WTC11 (cell line): ENCODE measurements around the gene TNRC6A. TPM values are rescaled to one million over a fixed set of nuclear protein-coding genes. Genes with fewer than 3 reads are reported as not detected.
A peak's percentile ranks its signal among the peaks of the same experiment; 100 is the strongest.

ENCODE experiments used
- ATAC-seq: fragments of 200-7000 bp; cut with Tn5 transposase; 2 replicates; pipeline ENCODE4 v1.10.0; 2021; ENCODE audit warnings: mild to moderate bottlenecking, moderate library complexity
- CTCF ChIA-PET: fragments of 300-600 bp; sonication (Branson Sonifier 250); formaldehyde crosslinking; loops from one replicate; lab custom pipeline; 2021; ENCODE audit warnings: antibody characterized with exemption; lab: Charles Lee
- POLR2A ChIA-PET: fragments of 350-600 bp; sonication (Branson Sonifier 250); formaldehyde crosslinking; loops from one replicate; lab custom pipeline; 2021; ENCODE audit warnings: antibody characterized with exemption; lab: Charles Lee
- DNase-seq: peaks from one replicate; pipeline ENCODE4 v3.0.0; 2021; ENCODE audit warnings: low spot score
- H3K27ac Mint-ChIP-seq: 2 replicates; pipeline ENCODE4 v1.8.0; 2021; ENCODE audit warnings: mixed read lengths
- H3K27me3 Mint-ChIP-seq: 2 replicates; pipeline ENCODE4 v1.8.0; 2021; ENCODE audit warnings: low read depth, mild to moderate bottlenecking, moderate library complexity, mixed read lengths
- H3K36me3 Mint-ChIP-seq: 2 replicates; pipeline ENCODE4 v1.8.0; 2021; ENCODE audit warnings: mixed read lengths
- H3K4me1 Mint-ChIP-seq: 2 replicates; pipeline ENCODE4 v1.8.0; 2022; ENCODE audit warnings: mixed read lengths
- H3K4me3 Mint-ChIP-seq: 2 replicates; pipeline ENCODE4 v1.8.0; 2021; ENCODE audit warnings: mild to moderate bottlenecking, moderate library complexity, mixed read lengths
- H3K9me3 Mint-ChIP-seq: 2 replicates; pipeline ENCODE4 v1.8.0; 2021; ENCODE audit warnings: mixed read lengths
- EMX1 ChIP-seq: fragments of 250-450 bp; sonication (Bioruptor Pico); IDR thresholded peaks from 2 replicates; pipeline ENCODE4 v1.8.0; 2021; ENCODE audit warnings: mild to moderate bottlenecking
- FOXK1 ChIP-seq: sonication (generic); formaldehyde crosslinking; IDR thresholded peaks from 2 replicates; pipeline ENCODE4 v1.8.0; 2022; ENCODE audit warnings: mild to moderate bottlenecking, moderate library complexity, missing genetic modification reagents
- GTF2I ChIP-seq: fragments of 250-450 bp; sonication (Bioruptor Pico); conservative IDR thresholded peaks from 2 replicates; pipeline ENCODE4 v1.4.0; 2021; ENCODE audit warnings: mild to moderate bottlenecking
- HMGA2 ChIP-seq: fragments of 250-450 bp; sonication (Bioruptor Pico); IDR thresholded peaks from 2 replicates; pipeline ENCODE4 v1.4.0; 2021; ENCODE audit warnings: mild to moderate bottlenecking, moderate library complexity
- MXD4 ChIP-seq: fragments of 250-450 bp; sonication (Bioruptor Pico); IDR thresholded peaks from 2 replicates; pipeline ENCODE4 v1.8.0; 2021; ENCODE audit warnings: mild to moderate bottlenecking, moderate library complexity, borderline replicate concordance
- NR3C1 ChIP-seq: sonication (generic); formaldehyde crosslinking; conservative IDR thresholded peaks from 2 replicates; pipeline ENCODE4 v1.8.1; 2023; ENCODE audit warnings: low read depth, mild to moderate bottlenecking, missing genetic modification reagents
- OVOL2 ChIP-seq: fragments of 250-450 bp; sonication (Bioruptor Pico); IDR thresholded peaks from 2 replicates; pipeline ENCODE4 v1.9.0; 2021; ENCODE audit warnings: mild to moderate bottlenecking, borderline replicate concordance
- SMAD4 ChIP-seq: sonication (generic); formaldehyde crosslinking; IDR thresholded peaks from 2 replicates; pipeline ENCODE4 v1.8.0; 2022; ENCODE audit warnings: mild to moderate bottlenecking, missing genetic modification reagents
- SP1 ChIP-seq: sonication (generic); formaldehyde crosslinking; conservative IDR thresholded peaks from 2 replicates; pipeline ENCODE4 v1.8.1; 2022; ENCODE audit warnings: missing genetic modification reagents
- TCF7 ChIP-seq: sonication (generic); formaldehyde crosslinking; IDR thresholded peaks from 2 replicates; pipeline ENCODE4 v1.8.0; 2022; ENCODE audit warnings: mild to moderate bottlenecking, low read depth, missing genetic modification reagents, moderate library complexity
- ZNF138 ChIP-seq: sonication (generic); formaldehyde crosslinking; conservative IDR thresholded peaks from 2 replicates; pipeline ENCODE4 v1.8.1; 2022; ENCODE audit warnings: mild to moderate bottlenecking, moderate library complexity, missing genetic modification reagents
- ZNF281 ChIP-seq: sonication (generic); formaldehyde crosslinking; IDR thresholded peaks from 2 replicates; pipeline ENCODE4 v1.8.0; 2023; ENCODE audit warnings: mild to moderate bottlenecking, missing genetic modification reagents
- ZNF317 ChIP-seq: sonication (generic); formaldehyde crosslinking; IDR thresholded peaks from 2 replicates; pipeline ENCODE4 v1.8.1; 2023; ENCODE audit warnings: low read depth, mild to moderate bottlenecking, moderate library complexity, missing genetic modification reagents, borderline replicate concordance
- total RNA-seq: library from RNA; stranded (reverse); gene quantifications from 3 replicates; pipeline ENCODE4 v1.2.3, GENCODE V29; 2021
- TF ChIP-seq, protein P1 (sequence below): sonication (generic); formaldehyde crosslinking; IDR thresholded peaks from 2 replicates; pipeline ENCODE4 v1.8.0; 2022; ENCODE audit warnings: missing genetic modification reagents
- TF ChIP-seq, protein P2 (sequence below): fragments of 250-450 bp; sonication (Bioruptor Pico); conservative IDR thresholded peaks from 2 replicates; pipeline ENCODE4 v1.9.0; 2021; ENCODE audit warnings: mild to moderate bottlenecking
- TF ChIP-seq, protein P3 (sequence below): sonication (generic); formaldehyde crosslinking; IDR thresholded peaks from 2 replicates; pipeline ENCODE4 v1.8.1; 2022; ENCODE audit warnings: missing genetic modification reagents, borderline replicate concordance

Gene TNRC6A
- total RNA-seq, 1 experiment from 2014 or later: 86.3 TPM

DNA sequence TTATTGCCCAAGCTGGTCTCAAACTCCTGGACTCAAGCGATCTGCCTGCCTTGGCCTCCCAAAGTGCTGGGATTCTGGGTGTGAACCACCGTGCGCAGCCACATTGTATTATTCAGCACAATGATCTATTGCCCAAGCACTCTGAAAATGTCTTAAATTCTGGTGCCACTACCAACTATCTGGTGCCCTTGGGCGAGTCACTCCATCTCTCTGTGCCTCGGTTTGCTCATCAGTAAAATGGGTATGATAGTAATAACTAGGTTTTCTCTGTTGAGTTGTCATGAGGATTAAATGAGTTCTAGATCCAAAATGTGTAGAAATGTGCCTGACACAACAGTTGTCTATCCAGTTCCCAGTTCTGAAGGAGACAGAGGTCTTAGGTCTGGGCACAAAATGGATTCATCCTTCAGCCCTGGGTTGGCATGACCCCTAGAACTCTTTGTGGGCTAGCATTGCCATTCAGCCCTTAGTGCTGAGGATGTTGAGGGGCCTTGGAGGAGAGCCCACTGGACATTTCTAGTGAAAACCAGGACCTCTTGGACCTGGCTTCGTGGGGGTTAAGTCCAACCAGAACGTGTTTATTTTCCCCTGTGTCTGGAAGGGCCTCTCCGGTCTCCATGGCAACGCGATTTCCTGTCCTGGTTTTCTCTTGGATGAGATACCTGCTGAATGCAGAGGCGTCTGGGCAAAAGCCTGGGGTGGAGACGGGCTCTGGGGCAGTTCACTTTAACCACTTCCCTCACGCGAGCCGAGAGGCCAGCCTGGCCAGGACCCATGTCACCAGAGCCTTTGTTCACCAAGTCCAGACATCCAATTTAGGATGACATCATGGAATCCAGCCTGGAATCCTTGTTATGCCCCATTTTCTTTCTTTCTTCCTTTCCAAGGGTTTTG lies 43.7 kb upstream of the TNRC6A start:
- CTCF ChIA-PET: interaction anchor here (0.6 to 1.4 kb wide), 3 partner anchors 14 to 1013 kb away, joined by 3 read pairs; no protein-coding TSS in a partner anchor
- peak; percentile 37 for ATAC-seq
- H3K4me3 Mint-ChIP-seq: no peak overlapping the region

GRCh38 chr16:24686678-24687077 lies 42.8 kb upstream of the TNRC6A start:
- H3K27me3 Mint-ChIP-seq: no peaks in the 10 kb centered on the region
- ChIA-PET POLR2A (no interaction called here), CTCF (interaction anchor here (0.6 to 1.2 kb wide), 3 partner anchors 160 to 1014 kb away, joined by 3 read pairs; no protein-coding TSS in a partner anchor)
- H3K4me1 Mint-ChIP-seq: peaks cover 29% of the 10 kb centered on the region
- no peak overlapping the region for H3K27ac Mint-ChIP-seq
- DNase-seq (no peak), ATAC-seq (no peak)
- H3K36me3 Mint-ChIP-seq: no peaks in the 10 kb centered on the region
- TF ChIP-seq SMAD4 (CRISPR knock-in tag): no peak
- TF ChIP-seq GTF2I (CRISPR knock-in tag): peak; percentile 73; the same call in 1 of the 2 replicates
- TF ChIP-seq ZNF317: no peak
- no peak for TF ChIP-seq EMX1 (CRISPR knock-in tag)
- TF ChIP-seq OVOL2 (CRISPR knock-in tag): no peak
- H3K4me3 Mint-ChIP-seq: no peak overlapping the region
- H3K9me3 Mint-ChIP-seq: no peaks in the 10 kb centered on the region

More for the DNA sequence above, 43.7 kb upstream of the TNRC6A start:
- POLR2A ChIA-PET: no interaction called here
- no peaks in the 10 kb centered on the region for H3K9me3 Mint-ChIP-seq
- H3K27ac Mint-ChIP-seq: peak overlapping the region; percentile 76; the same call in 1 of the 2 replicates
- DNase-seq: peak; percentile 47
- H3K4me1 Mint-ChIP-seq: peaks cover 29% of the 10 kb centered on the region
- H3K36me3 Mint-ChIP-seq: no peaks in the 10 kb centered on the region
- TF ChIP-seq ZNF281: no peak
- TF ChIP-seq, protein P1, sequence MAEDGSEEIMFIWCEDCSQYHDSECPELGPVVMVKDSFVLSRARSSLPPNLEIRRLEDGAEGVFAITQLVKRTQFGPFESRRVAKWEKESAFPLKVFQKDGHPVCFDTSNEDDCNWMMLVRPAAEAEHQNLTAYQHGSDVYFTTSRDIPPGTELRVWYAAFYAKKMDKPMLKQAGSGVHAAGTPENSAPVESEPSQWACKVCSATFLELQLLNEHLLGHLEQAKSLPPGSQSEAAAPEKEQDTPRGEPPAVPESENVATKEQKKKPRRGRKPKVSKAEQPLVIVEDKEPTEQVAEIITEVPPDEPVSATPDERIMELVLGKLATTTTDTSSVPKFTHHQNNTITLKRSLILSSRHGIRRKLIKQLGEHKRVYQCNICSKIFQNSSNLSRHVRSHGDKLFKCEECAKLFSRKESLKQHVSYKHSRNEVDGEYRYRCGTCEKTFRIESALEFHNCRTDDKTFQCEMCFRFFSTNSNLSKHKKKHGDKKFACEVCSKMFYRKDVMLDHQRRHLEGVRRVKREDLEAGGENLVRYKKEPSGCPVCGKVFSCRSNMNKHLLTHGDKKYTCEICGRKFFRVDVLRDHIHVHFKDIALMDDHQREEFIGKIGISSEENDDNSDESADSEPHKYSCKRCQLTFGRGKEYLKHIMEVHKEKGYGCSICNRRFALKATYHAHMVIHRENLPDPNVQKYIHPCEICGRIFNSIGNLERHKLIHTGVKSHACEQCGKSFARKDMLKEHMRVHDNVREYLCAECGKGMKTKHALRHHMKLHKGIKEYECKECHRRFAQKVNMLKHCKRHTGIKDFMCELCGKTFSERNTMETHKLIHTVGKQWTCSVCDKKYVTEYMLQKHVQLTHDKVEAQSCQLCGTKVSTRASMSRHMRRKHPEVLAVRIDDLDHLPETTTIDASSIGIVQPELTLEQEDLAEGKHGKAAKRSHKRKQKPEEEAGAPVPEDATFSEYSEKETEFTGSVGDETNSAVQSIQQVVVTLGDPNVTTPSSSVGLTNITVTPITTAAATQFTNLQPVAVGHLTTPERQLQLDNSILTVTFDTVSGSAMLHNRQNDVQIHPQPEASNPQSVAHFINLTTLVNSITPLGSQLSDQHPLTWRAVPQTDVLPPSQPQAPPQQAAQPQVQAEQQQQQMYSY (CRISPR knock-in tag): peak; percentile 56
- TF ChIP-seq, all 79 proteins: peak for 1
- no peaks in the 10 kb centered on the region for H3K27me3 Mint-ChIP-seq

- no peaks in the 10 kb centered on the region for H3K9me3 Mint-ChIP-seq
- H3K4me1 Mint-ChIP-seq: peaks cover 29% of the 10 kb centered on the region
- no peak for DNase-seq
- CTCF ChIA-PET: interaction anchor here (1.4 to 1.9 kb wide), 4 partner anchors 11 to 171 kb away, joined by 4 to 6 read pairs (median 5); no protein-coding TSS in a partner anchor
- H3K27me3 Mint-ChIP-seq: no peaks in the 10 kb centered on the region
- no peaks in the 10 kb centered on the region for H3K36me3 Mint-ChIP-seq
- no peak overlapping the region for H3K27ac Mint-ChIP-seq
- ATAC-seq: no peak
- H3K4me3 Mint-ChIP-seq: no peak overlapping the region
- POLR2A ChIA-PET: no interaction called here
- no peak for TF ChIP-seq NR3C1 (CRISPR knock-in tag)
- TF ChIP-seq, protein P1 (CRISPR knock-in tag): no peak
- TF ChIP-seq TCF7 (CRISPR knock-in tag): no peak
- no peak for TF ChIP-seq ZNF138 (CRISPR knock-in tag)
- no peak for TF ChIP-seq HMGA2 (CRISPR knock-in tag)
- TF ChIP-seq SP1 (CRISPR knock-in tag): no peak
- TF ChIP-seq, protein P2, sequence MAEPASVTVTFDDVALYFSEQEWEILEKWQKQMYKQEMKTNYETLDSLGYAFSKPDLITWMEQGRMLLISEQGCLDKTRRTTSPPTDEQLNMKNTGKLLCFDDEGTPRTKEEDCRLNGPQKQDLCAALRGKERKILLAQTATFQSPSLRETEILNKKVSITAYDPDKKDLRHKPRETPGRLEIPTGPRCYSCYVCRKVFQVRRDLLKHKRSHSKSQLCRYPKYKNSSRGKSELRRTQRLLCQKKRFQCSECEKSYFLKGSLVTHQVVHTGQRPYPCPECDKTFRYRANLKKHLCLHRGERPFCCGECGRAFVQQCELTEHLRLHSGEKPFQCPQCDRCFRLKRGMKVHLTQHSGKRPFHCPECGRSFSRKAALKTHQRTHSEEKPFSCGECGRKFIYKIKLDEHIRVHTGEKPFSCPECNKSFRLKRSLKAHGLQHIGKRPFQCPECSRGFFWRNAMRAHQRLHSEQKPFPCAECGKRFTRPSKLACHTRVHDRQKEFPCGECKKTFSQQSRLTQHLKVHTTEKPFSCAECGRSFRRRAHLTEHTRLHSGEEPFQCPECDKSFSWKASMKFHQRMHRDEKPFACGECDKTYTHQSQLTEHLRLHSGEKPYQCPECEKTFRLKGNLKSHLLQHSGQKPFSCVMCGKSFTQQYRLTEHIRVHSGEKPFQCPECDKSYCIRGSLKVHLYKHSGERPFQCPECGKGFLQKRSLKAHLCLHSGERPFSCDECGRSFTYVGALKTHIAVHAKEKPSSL: no peak
- TF ChIP-seq FOXK1: no peak
- no peak for TF ChIP-seq MXD4 (CRISPR knock-in tag)
- TF ChIP-seq, protein P3, sequence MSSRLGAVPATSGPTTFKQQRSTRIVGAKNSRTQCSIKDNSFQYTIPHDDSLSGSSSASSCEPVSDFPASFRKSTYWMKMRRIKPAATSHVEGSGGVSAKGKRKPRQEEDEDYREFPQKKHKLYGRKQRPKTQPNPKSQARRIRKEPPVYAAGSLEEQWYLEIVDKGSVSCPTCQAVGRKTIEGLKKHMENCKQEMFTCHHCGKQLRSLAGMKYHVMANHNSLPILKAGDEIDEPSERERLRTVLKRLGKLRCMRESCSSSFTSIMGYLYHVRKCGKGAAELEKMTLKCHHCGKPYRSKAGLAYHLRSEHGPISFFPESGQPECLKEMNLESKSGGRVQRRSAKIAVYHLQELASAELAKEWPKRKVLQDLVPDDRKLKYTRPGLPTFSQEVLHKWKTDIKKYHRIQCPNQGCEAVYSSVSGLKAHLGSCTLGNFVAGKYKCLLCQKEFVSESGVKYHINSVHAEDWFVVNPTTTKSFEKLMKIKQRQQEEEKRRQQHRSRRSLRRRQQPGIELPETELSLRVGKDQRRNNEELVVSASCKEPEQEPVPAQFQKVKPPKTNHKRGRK (CRISPR knock-in tag): no peak
Observed at GRCh38 chr16:24688359-24688758, 41.1 kb upstream of the TNRC6A start.
